Gastrocnemius medialis (tissue), 4 donors: Measurements from ENCODE around the gene ODF2.

Experiments used
- CTCF ChIP-seq, 5 experiments: fragments of 450-650 bp in 3 of 5; fragments of 200-600 bp in 2 of 5; sonication (generic) in 2 of 5; IDR thresholded peaks in 4 of 5; conservative IDR thresholded peaks in 1 of 5; 1 replicate in 4 of 5; 2 replicates in 1 of 5; pipeline ENCODE4 v1.5.1; 2016 to 2019; ENCODE audit warnings: antibody characterized with exemption in 5 of 5, mild to moderate bottlenecking in 3 of 5, moderate library complexity in 3 of 5
- POLR2A ChIP-seq, 2 donors: fragments of 450-650 bp; IDR thresholded peaks; one replicate each; pipeline ENCODE4 v1.6.1; 2017; ENCODE audit warnings: antibody characterized with exemption in 2 of 2, mild to moderate bottlenecking in 2 of 2, moderate library complexity in 2 of 2

- TF ChIP-seq CTCF (IDR thresholded peaks at IDR 0.05 in 4 of 5, conservative IDR thresholded peaks at IDR 0.05 in 1 of 5) (no peak), POLR2A (IDR thresholded peaks at IDR 0.05) (no peak)
These were observed 26.2 kb upstream of the ODF2 start for GRCh38 chr9:128429513-128430086.
